Mononuclear cell (primary cell): ENCODE results near the gene SMARCC1. TPM values are rescaled to one million over a fixed set of nuclear protein-coding genes. Genes with fewer than 3 reads are reported as not detected.

Experiments used
- H3K27me3 ChIP-seq: 2 replicates; pipeline ENCODE4 v1.6.0; 2011; ENCODE audit warnings: low read length, control low read depth; ENCODE audit not compliant: insufficient read depth
- H3K4me1 ChIP-seq: 2 replicates; pipeline ENCODE4 v1.5.1; 2011; ENCODE audit warnings: mild to moderate bottlenecking, low read length, control low read depth; ENCODE audit not compliant: insufficient read depth
- H3K4me3 ChIP-seq: 2 replicates; pipeline ENCODE4 v1.5.1; 2011; ENCODE audit warnings: mild to moderate bottlenecking, low read length, moderate library complexity
- H3K9me3 ChIP-seq: 2 replicates; pipeline ENCODE4 v1.5.1; 2011; ENCODE audit warnings: low read depth, mild to moderate bottlenecking, control low read depth, low read length
- total RNA-seq: library from RNA; depleted of rRNA; stranded (reverse); fragments of >200 nt; gene quantifications from one replicate; pipeline ENCODE4 v1.2.3, GENCODE V29; 2012

Gene SMARCC1
- total RNA-seq, 1 donor, result 57.0 TPM

DNA sequence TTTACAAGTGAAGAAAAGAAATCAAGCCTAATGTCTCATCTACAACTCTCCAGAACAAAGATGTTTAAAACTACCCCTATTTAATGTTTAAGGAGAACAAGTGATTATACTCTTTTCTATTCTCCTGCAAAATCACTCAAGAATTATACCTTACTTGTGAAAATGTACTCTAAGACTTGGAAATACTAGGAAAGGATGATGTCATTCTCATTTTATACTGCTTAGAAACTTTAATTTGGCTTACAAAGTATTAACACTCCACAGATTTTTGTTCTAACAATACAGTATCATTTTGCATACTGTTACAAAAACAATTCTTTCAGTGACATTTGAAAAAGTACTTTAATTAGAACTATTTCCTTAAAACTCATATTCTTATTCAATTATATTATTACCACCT, 89.5 kb downstream of the SMARCC1 start:
- Histone ChIP-seq H3K4me3 (no peak overlapping the region), H3K9me3 (no peaks in the 10 kb centered on the region), H3K4me1 (no peaks in the 10 kb centered on the region), H3K27me3 (no peaks in the 10 kb centered on the region)

DNA sequence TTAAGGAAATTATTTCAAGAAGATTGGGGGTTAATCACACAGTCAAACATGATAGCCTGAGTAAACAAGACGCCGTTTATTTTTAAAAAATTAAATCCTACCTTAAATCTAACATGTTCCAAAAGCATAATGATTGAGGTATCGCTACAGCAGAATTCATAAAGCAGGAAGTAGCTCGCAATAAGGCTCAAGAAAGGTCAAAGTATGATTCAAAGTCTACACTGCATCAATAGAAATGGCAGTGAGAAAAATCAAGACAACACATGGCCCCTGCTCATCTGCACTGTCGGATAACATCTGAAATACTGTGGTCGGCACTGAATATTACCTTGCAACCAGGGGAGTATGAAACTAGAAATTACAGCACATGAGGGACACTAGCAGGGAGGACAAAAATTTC, 93.2 kb downstream of the SMARCC1 start:
- H3K4me1 ChIP-seq, result no peaks in the 10 kb centered on the region

DNA sequence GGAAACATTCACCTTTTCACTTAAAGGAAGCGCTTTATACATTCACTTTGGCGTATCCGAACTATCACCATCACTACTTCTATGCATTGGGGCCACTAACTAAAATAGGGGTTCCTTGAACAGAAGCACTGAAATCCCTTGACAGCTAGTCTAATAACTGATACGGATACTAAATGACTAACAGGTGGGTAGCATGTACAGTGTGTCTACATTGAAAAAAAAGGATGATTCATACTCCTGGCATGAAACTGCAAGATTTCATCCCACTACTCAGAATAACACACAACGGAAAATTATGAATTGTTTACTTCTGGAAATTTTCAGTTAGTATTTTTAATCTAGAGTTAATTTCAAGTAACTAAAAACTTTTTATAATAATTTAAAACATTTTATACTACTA, 96.7 kb downstream of the SMARCC1 start:
- Histone ChIP-seq H3K4me3 (no peak overlapping the region), H3K27me3 (no peaks in the 10 kb centered on the region), H3K9me3 (no peaks in the 10 kb centered on the region), H3K4me1 (no peaks in the 10 kb centered on the region)

More for the DNA sequence above, 93.2 kb downstream of the SMARCC1 start:
- Histone ChIP-seq H3K4me3 (no peak overlapping the region), H3K9me3 (no peaks in the 10 kb centered on the region), H3K27me3 (no peaks in the 10 kb centered on the region)

DNA sequence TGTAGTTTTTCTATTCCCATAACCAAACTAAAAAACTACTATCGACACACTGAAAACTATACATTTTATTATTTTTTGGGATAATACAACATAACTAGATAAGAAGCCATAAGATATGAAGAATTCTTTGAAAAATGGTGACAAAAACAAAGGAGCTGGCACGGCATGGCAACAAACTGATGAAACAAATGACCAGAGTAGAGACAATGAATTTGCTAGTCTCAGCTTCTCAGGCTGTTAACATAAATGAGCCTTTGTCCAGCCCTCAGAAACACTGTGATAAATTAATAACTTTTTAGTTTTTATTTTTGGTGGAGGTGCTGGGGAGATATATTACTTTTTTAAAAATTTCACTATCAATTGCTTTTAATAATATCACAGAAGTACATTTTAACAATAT, 100.7 kb downstream of the SMARCC1 start:
- no peaks in the 10 kb centered on the region for H3K27me3 ChIP-seq
- no peak overlapping the region for H3K4me3 ChIP-seq
- no peaks in the 10 kb centered on the region for H3K9me3 ChIP-seq
- H3K4me1 ChIP-seq, result no peaks in the 10 kb centered on the region

DNA sequence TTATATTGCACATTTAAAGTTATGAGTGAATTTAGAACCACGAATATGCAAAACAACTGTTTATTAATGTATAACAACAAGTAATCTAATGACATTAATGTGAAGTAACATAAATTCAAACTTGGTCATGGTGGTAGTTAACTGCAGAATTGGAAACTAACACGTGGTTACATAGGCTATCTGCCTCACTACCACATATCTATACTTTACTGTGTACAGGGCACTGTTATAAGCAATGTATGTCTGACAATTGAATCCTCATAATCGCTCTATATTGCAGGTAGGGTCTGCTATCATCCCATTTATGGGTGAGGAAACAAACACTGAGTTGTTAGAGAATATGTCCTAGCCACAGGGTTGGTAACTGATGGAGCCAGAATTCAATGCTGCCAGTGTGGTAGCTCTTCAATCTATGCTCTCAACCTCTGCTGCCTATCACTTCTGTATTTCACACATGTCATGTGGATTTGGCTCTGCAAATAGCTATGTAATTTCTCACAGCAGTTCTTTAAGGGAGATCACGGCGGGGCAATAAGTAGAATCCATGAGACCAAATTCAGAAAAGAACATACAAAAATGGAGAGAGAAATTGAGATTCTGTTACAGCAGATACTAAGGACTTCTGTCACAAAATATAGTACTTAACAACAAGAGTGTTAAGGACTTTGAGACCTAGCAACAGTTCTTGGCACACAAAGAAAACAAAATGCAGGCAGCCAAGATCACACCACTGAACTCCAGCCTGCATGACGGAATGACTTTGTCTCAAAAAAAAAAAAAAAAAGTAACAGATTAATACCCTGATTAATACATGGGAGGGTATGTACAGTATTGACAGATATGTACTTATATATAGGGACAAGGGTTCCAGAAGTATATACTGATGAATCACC, 103.0 kb downstream of the SMARCC1 start:
- Histone ChIP-seq H3K4me1 (no peaks in the 10 kb centered on the region), H3K9me3 (no peaks in the 10 kb centered on the region), H3K27me3 (no peaks in the 10 kb centered on the region), H3K4me3 (no peak overlapping the region)

DNA sequence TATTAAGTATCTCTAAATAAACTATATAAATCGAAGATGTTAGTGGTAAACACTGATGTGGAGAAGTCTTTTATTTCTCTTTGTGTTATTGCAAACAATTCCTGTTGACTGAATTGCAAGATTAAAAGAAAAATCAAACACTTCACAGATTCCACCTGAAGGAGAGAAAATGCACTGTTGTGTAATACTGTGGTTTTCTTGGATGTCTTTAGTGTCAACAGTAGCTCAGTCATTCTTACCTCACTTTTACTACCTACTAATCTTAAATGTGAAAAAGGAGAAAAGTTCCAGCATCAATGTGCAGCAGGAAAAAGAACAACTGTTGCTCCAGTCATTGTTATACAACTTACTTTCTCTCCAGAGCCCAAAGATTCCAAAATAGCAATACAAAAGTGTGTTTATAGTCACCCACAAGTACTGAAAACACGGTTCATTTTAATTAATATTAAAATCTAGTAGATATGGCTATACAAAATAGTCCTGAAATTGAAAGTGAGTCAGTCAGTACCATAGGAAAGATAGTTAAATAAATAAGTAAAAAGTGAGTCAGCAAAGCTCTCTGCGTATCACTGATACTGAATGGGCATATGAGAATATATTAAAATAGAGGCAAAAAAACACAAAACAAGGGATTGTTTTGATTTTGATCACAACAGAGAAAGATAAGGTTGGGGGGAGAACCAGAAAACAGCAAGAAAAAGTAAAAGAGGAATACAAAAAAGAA, 112.5 kb downstream of the SMARCC1 start:
- Histone ChIP-seq H3K9me3 (no peaks in the 10 kb centered on the region), H3K4me1 (no peaks in the 10 kb centered on the region), H3K4me3 (no peak overlapping the region), H3K27me3 (no peaks in the 10 kb centered on the region)

DNA sequence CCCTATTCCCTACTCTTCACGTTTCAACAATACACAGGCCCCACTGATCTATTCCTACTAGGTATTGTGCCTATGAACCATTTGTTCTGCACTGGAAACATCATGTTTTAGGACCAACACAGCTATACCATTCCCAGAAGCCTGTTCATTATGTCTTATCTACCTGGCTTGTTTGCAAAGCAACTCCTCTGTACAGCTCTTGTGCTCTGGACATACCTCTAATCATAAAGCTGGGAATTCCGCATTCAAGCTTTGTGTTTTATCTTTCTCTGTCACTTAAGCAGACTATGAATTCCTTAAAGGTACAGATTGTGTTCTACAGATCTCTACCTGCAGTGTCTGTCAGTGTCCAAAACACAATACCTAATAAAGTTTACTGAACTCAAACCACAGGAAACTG, 115.6 kb downstream of the SMARCC1 start:
- Histone ChIP-seq H3K4me1 (peaks cover 4% of the 10 kb centered on the region), H3K27me3 (no peaks in the 10 kb centered on the region), H3K4me3 (no peak overlapping the region), H3K9me3 (no peaks in the 10 kb centered on the region)

DNA sequence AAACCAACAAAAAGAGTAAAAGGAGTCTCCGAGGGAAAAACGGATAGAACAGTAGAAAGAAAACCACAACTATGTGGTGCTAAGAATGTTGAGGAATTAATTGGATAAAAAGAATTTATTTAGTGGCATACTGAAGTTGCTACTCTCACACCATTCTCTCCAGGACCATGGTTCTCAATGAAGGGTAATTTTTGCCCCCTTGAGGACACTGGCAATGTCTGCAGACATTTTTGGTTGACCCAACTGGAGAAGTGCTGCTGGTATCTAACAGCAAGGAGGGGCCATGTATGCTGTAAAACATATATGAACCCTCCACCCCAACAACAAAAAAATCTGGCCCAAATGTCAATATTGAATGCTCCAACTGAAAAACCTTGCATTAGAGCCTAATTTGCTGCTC, 117.2 kb downstream of the SMARCC1 start:
- no peaks in the 10 kb centered on the region for H3K27me3 ChIP-seq
- H3K4me1 ChIP-seq, result peaks cover 4% of the 10 kb centered on the region
- H3K4me3 ChIP-seq, result no peak overlapping the region
- H3K9me3 ChIP-seq, result no peaks in the 10 kb centered on the region

DNA sequence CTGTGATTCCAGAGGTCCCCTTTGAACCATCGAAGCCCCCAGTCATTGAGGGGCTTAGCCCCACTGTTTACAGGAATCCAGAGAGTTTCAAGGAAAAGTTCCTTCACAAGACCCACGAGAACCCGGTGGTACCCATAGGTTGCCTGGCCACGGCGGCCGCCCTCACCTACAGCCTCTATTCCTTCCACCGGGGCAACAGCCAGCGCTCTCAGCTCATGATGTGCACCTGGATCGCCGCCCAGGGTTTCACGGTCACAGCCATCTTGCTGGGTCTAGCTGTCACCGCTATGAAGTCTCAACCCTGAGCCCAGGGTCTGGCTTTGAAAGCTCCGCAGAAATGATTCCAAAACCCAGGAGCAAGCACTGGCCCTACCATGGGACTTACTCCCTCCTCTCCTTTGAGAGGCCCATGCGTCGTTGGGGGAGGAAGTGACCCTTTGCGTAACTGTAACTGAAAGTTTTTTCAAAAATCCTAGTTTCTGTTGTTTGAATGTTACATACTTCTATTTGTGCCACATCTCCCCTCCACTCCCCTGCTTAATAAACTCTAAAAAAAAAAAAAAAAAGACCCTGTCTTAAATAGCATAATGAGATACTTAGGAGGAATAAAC, 118.0 kb downstream of the SMARCC1 start:
- Histone ChIP-seq H3K27me3 (no peaks in the 10 kb centered on the region), H3K4me3 (no peak overlapping the region), H3K9me3 (no peaks in the 10 kb centered on the region), H3K4me1 (peaks cover 4% of the 10 kb centered on the region)

DNA sequence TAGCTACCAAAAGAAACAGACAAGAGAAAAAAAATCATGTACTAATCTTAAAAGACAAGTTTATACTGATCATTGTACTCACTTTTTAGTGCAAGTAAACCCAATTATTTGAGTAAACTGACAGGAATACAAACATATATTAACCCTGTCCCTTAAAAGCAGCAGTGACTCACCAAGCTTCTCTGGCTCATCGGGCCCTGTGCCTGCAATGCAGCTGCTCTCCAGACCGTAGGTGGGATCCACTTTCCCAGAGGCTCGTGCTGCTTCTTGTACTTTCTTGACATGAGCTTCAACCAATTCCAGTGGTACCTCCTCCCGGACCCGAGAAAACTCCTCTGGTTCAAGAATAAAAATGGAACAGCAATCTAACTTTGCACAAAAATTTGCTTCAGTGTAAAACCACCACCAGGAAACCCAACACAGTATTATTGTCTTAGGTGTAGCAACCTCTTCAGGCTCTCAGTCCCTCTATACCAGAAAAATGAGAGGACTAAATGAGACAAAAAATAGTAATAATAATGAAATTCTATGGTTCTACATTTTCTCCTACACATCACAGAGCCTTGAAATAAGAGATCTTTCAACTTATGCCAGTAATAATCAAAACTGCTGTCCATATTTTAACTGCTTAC, 120.5 kb downstream of the SMARCC1 start:
- Histone ChIP-seq H3K4me3 (no peak overlapping the region), H3K4me1 (peaks cover 4% of the 10 kb centered on the region), H3K9me3 (no peaks in the 10 kb centered on the region), H3K27me3 (no peaks in the 10 kb centered on the region)

DNA sequence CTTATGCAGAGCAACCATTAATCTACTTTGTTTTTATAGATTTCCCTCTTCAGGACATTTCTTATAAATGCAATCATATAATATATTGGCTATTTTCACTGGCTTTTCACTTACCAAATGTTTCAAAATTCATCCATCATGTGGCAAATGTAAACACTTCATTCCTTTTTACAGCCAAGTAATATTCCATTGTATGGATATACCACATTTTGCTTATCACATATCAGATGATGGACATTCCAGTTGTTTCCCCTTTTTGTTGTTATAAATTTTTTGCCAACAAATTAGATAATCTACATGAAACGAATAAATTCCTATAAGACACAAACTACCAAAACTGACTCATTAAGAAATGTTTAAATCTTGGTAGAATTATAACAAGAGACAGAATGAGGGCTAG, 123.2 kb downstream of the SMARCC1 start:
- Histone ChIP-seq H3K27me3 (no peaks in the 10 kb centered on the region), H3K4me1 (no peaks in the 10 kb centered on the region), H3K9me3 (no peaks in the 10 kb centered on the region), H3K4me3 (no peak overlapping the region)

DNA sequence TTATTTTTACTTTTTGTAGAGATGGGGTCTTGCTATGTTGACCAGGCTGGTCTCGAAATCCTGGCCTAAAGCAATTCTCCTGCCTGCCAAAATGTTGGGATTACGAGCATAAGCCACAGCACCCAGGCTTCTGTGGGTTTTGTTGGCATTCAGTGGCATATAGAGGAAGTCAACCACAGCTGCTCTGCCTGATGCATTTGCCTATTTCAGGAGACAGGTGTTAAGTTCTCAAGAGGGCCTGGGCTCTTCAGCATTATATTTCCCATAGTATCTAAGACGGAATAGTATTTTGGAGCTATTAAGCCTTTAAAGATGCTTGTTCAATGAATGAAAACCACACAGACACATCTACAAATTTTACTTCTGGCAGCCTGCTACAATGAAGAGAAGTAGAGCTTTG, 129.6 kb downstream of the SMARCC1 start:
- Histone ChIP-seq H3K4me3 (no peak overlapping the region), H3K9me3 (no peaks in the 10 kb centered on the region), H3K4me1 (no peaks in the 10 kb centered on the region), H3K27me3 (no peaks in the 10 kb centered on the region)

DNA sequence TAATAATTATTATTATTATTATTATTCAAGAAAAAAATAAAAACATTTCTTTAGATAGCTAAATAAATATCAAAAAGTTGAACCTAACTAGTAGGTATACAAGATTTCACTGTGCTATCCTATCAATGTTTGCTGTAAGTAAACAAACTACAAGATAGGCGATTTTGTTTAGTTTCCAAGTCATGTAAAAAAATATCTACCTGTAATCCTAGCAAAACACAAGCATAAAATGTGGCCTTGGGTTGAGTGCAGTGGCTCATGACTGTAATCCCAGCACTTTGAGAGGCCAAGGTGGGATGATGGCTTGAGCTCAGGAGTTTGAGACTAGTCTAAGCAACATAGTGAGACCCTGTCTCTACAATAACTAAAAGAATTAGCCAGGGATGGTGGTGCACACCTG, 131.4 kb downstream of the SMARCC1 start:
- Histone ChIP-seq H3K9me3 (no peaks in the 10 kb centered on the region), H3K4me1 (no peaks in the 10 kb centered on the region), H3K27me3 (no peaks in the 10 kb centered on the region), H3K4me3 (no peak overlapping the region)

DNA sequence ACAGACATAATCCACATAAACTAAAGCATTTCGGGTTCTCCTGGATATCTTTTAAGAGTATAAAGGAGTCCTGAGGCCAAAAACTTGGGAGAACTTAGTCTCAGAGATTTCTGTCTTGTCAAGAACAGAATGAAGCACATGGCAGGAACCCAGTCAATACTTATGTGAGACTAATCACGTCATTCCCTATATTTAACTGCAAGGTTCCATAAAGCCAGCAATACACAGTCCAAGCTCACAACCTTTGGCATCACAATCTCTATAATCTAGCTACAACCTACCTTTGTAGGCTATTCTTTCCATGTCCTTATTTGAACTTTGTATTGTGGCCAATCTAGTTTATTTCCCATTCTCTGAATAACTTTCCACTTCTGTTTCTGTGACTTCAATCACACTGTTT, 134.1 kb downstream of the SMARCC1 start:
- Histone ChIP-seq H3K9me3 (no peaks in the 10 kb centered on the region), H3K27me3 (no peaks in the 10 kb centered on the region), H3K4me3 (no peak overlapping the region), H3K4me1 (no peaks in the 10 kb centered on the region)

DNA sequence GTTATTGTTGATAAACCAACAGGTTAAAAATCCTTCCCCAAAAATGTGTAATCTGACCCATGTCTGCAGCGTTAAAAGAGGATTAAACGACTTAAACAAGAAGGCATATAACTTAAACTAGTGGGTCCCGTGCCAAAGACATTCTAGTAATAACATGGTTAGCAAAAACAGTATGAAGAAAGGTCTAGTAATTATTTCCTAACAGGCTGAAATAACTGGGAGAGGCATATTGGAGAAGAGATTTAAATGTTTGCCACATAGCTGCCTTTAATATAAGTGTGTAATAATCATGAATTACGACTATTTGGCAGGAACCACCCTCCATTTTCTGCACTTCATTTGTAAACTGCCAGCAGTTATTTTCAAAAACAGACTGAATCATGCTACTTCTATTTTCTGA, 135.3 kb downstream of the SMARCC1 start:
- no peak overlapping the region for H3K4me3 ChIP-seq
- no peaks in the 10 kb centered on the region for H3K9me3 ChIP-seq
- no peaks in the 10 kb centered on the region for H3K4me1 ChIP-seq
- no peaks in the 10 kb centered on the region for H3K27me3 ChIP-seq
